ENCODE data around the gene CHRDL2.
"Not testable (repeated sequence)": the region's sequence is repeated elsewhere in the genome, so short reads cannot be mapped to it uniquely, and the experiment has no call there.

The CHRDL2 gene

GRCh38 chr11:74669211-74670160 lies 61.7 kb downstream of the CHRDL2 start:
- no peak for DNase-seq

GRCh38 chr11:74663315-74663714 lies 67.9 kb downstream of the CHRDL2 start:
- DNase-seq = no peak

GRCh38 chr11:74662487-74663103 lies 68.6 kb downstream of the CHRDL2 start:
- DNase-seq = no peak

GRCh38 chr11:74659124-74659523 lies 72.1 kb downstream of the CHRDL2 start:
- not testable (repeated sequence) for DNase-seq

- DNase-seq = no peak
These were observed 76.2 kb downstream of the CHRDL2 start for GRCh38 chr11:74654976-74655375.

- no peak for DNase-seq
These were observed 80.7 kb downstream of the CHRDL2 start for GRCh38 chr11:74650498-74650897.

GRCh38 chr11:74648894-74649293 lies 82.3 kb downstream of the CHRDL2 start:
- no peak for DNase-seq

- DNase-seq = no peak
These were observed 83.4 kb downstream of the CHRDL2 start for GRCh38 chr11:74647831-74648230.

- DNase-seq = no peak
These were observed 83.8 kb downstream of the CHRDL2 start for GRCh38 chr11:74647404-74647803.

- no peak for DNase-seq
These were observed 84.3 kb downstream of the CHRDL2 start for GRCh38 chr11:74646954-74647353.

All from NCI-H146 (cell line).